Activated B cell treated with CpG ODN at 0.5 μM for 24 hours (primary cell): Measurements from ENCODE around the gene CAPZA1. TPM values are rescaled to one million over a fixed set of nuclear protein-coding genes. Genes with fewer than 3 reads are reported as not detected.

Source experiments
- ATAC-seq: fragments of 200-7000 bp; cut with Tn5 transposase; one replicate; pipeline ENCODE4 v1.10.0; 2021; ENCODE audit warnings: low read depth, mild to moderate bottlenecking, moderate library complexity
- CTCF ChIA-PET: fragments of 350-600 bp; sonication (Branson Sonifier 250); formaldehyde crosslinking; loops from one replicate; lab custom pipeline; 2021; ENCODE audit warnings: antibody characterized with exemption; lab: Charles Lee
- POLR2A ChIA-PET: fragments of 350-600 bp; sonication (Branson Sonifier 250); formaldehyde crosslinking; loops from one replicate; lab custom pipeline; 2021; ENCODE audit warnings: antibody characterized with exemption; lab: Charles Lee
- DNase-seq: peaks from one replicate; pipeline ENCODE4 v3.0.0; 2022
- H3K27ac Mint-ChIP-seq: one replicate; pipeline ENCODE4 v1.8.0; 2020; ENCODE audit warnings: mixed read lengths
- H3K27me3 Mint-ChIP-seq: one replicate; pipeline ENCODE4 v1.8.0; 2021; ENCODE audit warnings: mixed read lengths
- H3K36me3 Mint-ChIP-seq: one replicate; pipeline ENCODE4 v1.8.0; 2021; ENCODE audit warnings: low read depth, mixed read lengths
- H3K4me1 Mint-ChIP-seq: one replicate; pipeline ENCODE4 v1.8.0; 2021; ENCODE audit warnings: mixed read lengths
- H3K4me3 Mint-ChIP-seq: one replicate; pipeline ENCODE4 v1.8.0; 2020; ENCODE audit warnings: mild to moderate bottlenecking, mixed read lengths
- H3K9me3 Mint-ChIP-seq: one replicate; pipeline ENCODE4 v1.8.0; 2020; ENCODE audit warnings: mixed read lengths
- intact Hi-C: fragments of 100-400 bp; cut with micrococcal nuclease; formaldehyde crosslinking; loops from one replicate; pipeline ENCODE4 v1.15.1; 2024
- total RNA-seq: library from RNA; stranded (reverse); gene quantifications from 2 replicates; pipeline ENCODE4 v1.2.3, GENCODE V29; 2022
- TF ChIP-seq, protein P1 (sequence below): fragments of 200-600 bp; IDR thresholded peaks from one replicate; pipeline ENCODE4 v1.8.0; 2022; ENCODE audit warnings: antibody characterized with exemption, mild to moderate bottlenecking

CAPZA1 gene
- total RNA-seq, 1 donor from 2014 or later: 227 TPM

DNA sequence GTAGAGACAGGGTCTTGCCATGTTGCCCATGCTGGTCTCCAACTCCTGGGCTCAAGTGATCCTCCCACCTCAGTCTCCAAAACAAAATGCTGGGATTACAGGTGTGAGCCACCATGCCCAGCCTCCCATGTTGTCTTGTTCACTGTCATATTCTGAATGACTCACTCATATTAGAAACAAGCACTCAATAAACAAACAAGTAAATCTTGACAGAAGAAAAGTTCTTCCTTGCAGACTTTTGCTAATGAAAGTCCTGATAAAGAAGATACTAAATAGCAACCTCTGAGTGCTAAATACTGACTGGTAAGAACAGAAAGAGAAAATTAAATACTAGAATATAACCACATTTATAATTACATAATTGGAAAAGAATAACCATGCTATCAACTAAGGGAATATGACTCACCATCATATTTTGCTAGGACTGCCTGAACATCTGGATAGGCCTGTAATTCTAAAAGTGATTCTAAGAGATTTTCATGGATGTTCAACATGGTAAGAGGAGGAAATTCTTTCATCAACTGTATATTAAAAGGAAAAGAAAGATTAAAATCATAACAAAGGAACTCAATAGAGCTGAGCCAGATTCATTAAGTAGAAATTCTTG is 37.9 kb upstream of the CAPZA1 start:
- ChIA-PET POLR2A (no interaction called here), CTCF (interaction anchor here (0.7 kb wide), 1 partner anchor 10 kb away, joined by 3 read pairs; no protein-coding TSS in a partner anchor)
- H3K27ac Mint-ChIP-seq: no peak overlapping the region

DNA sequence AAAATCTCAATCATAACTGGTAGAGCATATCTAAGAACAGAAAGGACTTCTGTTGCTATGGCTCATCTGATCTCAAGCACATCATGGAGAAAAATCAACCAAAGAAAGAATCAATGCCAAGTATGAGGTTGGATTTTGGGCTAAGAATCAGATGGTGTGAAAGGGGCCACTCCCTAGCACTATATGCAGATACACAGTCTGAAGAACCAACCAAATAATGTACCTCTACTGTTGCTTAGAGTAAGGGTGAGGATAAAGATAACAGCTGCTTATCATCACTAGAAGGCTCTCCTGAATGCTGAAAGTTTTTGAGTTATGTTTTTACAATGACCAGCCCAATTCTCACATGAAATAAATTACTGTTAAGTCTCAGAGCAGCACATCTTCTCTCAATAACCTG is 36.3 kb upstream of the CAPZA1 start:
- CTCF ChIA-PET: interaction anchor here (1.0 kb wide), 1 partner anchor 82 kb away, joined by 3 read pairs; no protein-coding TSS in a partner anchor
- ATAC-seq (no peak), DNase-seq (no peak)
- TF ChIP-seq, protein P1, sequence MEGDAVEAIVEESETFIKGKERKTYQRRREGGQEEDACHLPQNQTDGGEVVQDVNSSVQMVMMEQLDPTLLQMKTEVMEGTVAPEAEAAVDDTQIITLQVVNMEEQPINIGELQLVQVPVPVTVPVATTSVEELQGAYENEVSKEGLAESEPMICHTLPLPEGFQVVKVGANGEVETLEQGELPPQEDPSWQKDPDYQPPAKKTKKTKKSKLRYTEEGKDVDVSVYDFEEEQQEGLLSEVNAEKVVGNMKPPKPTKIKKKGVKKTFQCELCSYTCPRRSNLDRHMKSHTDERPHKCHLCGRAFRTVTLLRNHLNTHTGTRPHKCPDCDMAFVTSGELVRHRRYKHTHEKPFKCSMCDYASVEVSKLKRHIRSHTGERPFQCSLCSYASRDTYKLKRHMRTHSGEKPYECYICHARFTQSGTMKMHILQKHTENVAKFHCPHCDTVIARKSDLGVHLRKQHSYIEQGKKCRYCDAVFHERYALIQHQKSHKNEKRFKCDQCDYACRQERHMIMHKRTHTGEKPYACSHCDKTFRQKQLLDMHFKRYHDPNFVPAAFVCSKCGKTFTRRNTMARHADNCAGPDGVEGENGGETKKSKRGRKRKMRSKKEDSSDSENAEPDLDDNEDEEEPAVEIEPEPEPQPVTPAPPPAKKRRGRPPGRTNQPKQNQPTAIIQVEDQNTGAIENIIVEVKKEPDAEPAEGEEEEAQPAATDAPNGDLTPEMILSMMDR: no peak
- H3K36me3 Mint-ChIP-seq: peaks cover 19% of the 10 kb centered on the region
- no peak overlapping the region for H3K4me3 Mint-ChIP-seq
- no peak overlapping the region for H3K27ac Mint-ChIP-seq
- no peaks in the 10 kb centered on the region for H3K27me3 Mint-ChIP-seq
- POLR2A ChIA-PET: interaction anchor here (0.6 kb wide), 1 partner anchor 34 kb away, joined by 4 read pairs; no protein-coding TSS in a partner anchor
- intact Hi-C loops: no loop called here
- H3K4me1 Mint-ChIP-seq: no peaks in the 10 kb centered on the region
- H3K9me3 Mint-ChIP-seq: no peaks in the 10 kb centered on the region

More for the DNA sequence above, 37.9 kb upstream of the CAPZA1 start:
- H3K36me3 Mint-ChIP-seq: peaks cover 18% of the 10 kb centered on the region
- no peak overlapping the region for H3K4me3 Mint-ChIP-seq
- ATAC-seq (no peak), DNase-seq (no peak)
- H3K9me3 Mint-ChIP-seq: no peaks in the 10 kb centered on the region
- no peaks in the 10 kb centered on the region for H3K4me1 Mint-ChIP-seq
- H3K27me3 Mint-ChIP-seq: no peaks in the 10 kb centered on the region
- intact Hi-C loops: no loop called here
- TF ChIP-seq, protein P1: no peak

DNA sequence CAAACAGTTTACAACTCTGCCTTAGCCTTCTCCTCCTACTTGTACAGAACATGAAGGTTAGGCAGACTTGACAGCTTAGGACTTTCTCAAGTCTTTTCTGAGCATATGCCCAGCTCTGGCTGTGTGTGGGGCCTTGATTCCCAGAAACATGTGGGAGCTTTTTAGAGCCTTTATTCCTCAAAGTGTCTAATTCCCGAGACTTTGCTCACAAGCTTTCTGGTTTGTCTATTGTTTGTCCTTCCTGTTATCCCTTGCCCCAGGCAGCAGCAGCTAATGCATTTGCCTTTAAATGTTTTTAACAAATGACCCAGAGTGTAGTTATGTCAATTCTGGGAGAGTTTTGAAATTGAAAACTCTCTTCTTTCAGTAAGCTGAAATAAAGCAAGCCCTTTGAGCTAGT is 29.9 kb upstream of the CAPZA1 start:
- Mint-ChIP-seq H3K4me1 (no peaks in the 10 kb centered on the region), H3K36me3 (peaks cover 38% of the 10 kb centered on the region), H3K27ac (no peak overlapping the region), H3K4me3 (no peak overlapping the region), H3K27me3 (no peaks in the 10 kb centered on the region), H3K9me3 (peaks cover 2% of the 10 kb centered on the region)
- ATAC-seq (no peak), DNase-seq (no peak)
- TF ChIP-seq, protein P1: no peak
- intact Hi-C loops: no loop called here
- ChIA-PET CTCF (interaction anchor here (1.0 kb wide), 1 partner anchor 198 kb away, joined by 5 read pairs; no protein-coding TSS in a partner anchor), POLR2A (interaction anchor here (0.5 kb wide), 2 partner anchors 95 to 768 kb away, joined by 3 read pairs; no protein-coding TSS in a partner anchor)

DNA sequence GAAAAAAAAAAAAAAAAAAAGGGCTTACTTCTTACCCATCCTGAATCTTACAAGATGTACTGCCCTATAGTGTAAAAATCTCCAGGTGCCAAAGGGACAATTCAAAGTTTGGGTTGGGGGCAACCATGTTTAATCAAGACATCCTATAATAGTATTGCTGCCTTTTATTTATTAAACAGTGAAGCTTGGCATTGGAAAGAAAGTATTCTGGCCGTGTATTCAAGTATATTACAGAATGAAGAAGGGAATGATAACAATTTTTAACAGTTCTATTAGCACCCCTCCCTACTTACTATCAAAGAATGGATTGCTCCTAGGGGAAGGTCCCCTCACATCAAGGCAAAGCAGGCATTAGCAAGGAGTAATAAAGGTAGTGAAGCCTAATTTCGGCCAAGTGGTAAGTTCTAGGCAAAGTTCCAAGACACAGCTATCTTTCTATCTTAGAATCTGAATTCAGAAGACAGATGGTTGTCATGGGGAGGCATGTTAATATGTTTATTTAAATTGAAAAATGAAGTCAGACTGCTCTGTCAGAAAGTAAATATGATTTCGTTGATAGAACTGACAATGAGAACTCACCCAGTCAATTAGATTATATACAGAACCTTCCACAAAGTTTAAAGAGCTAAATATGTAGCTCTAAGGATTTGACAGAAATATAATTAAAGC is 25.3 kb upstream of the CAPZA1 start:
- POLR2A ChIA-PET: no interaction called here
- Mint-ChIP-seq H3K27ac (no peak overlapping the region), H3K9me3 (peaks cover 2% of the 10 kb centered on the region), H3K27me3 (no peaks in the 10 kb centered on the region), H3K4me3 (no peak overlapping the region), H3K4me1 (no peaks in the 10 kb centered on the region), H3K36me3 (peaks cover 34% of the 10 kb centered on the region)
- CTCF ChIA-PET: no interaction called here
- TF ChIP-seq, protein P1: no peak
- no peak for ATAC-seq
- intact Hi-C loops: no loop called here
- no peak for DNase-seq

DNA sequence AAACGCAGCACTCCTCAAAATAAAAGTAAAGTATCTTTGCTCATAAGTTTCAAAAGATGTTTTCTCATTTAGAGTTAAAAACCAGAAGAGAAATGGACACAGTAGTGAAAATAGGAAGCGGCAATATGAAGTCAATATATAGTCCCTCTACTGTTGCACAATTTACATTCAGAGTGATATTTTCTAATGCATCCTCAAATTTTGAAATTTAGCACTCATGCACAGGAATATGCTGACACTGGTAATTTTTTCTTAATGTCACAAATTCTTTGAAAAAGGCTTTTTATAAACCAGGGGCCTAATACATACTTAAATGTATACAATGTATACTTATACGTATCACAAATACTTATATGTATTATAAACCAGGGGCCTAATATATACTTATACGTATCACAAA is 20.2 kb upstream of the CAPZA1 start:
- CTCF ChIA-PET: no interaction called here
- Mint-ChIP-seq H3K36me3 (peaks cover 28% of the 10 kb centered on the region), H3K9me3 (no peaks in the 10 kb centered on the region), H3K27ac (no peak overlapping the region), H3K4me3 (no peak overlapping the region), H3K27me3 (no peaks in the 10 kb centered on the region), H3K4me1 (no peaks in the 10 kb centered on the region)
- POLR2A ChIA-PET: no interaction called here
- intact Hi-C loops: no loop called here
- DNase-seq (no peak), ATAC-seq (no peak)
- TF ChIP-seq, protein P1: no peak
